Esophagus squamous epithelium (tissue), 5 donors: ENCODE data around the gene TNIK. TPM values are rescaled to one million over a fixed set of nuclear protein-coding genes. Genes with fewer than 3 reads are reported as not detected.
A peak's percentile ranks its signal among the peaks of the same experiment; 100 is the strongest.

ENCODE experiments used
- DNase-seq: peaks from one replicate; lab custom pipeline; 2025; lab: John Stamatoyannopoulos, UW
- H3K27ac ChIP-seq, 4 donors: fragments of 200-600 bp; sonication (generic); one replicate each; pipeline ENCODE4 v1.5.1; 2016 to 2019; ENCODE audit warnings: mild to moderate bottlenecking in 1 of 4
- H3K27me3 ChIP-seq, 4 donors: fragments of 200-600 bp; sonication (generic); 1 replicate in 3 of 4; 2 replicates in 1 of 4; pipeline versions ENCODE4 v1.5.1 to v1.6.0; 2017 to 2021; ENCODE audit warnings: antibody characterized with exemption in 1 of 4
- H3K36me3 ChIP-seq, 3 donors: fragments of 200-600 bp; sonication (generic); one replicate each; pipeline ENCODE4 v1.5.1; 2016 to 2019
- H3K4me1 ChIP-seq, 3 donors: fragments of 200-600 bp; sonication (generic); one replicate each; pipeline ENCODE4 v1.5.1; 2017 to 2019
- H3K4me3 ChIP-seq, 4 donors: fragments of 200-600 bp; sonication (generic); 1 replicate in 3 of 4; 2 replicates in 1 of 4; pipeline ENCODE4 v1.5.1; 2016 to 2019; ENCODE audit warnings: mild to moderate bottlenecking in 2 of 4, moderate library complexity in 1 of 4
- H3K9me3 ChIP-seq, 3 donors: fragments of 200-600 bp; sonication (generic); one replicate each; pipeline ENCODE4 v1.5.1; 2016 to 2019
- POLR2A ChIP-seq, 4 donors: fragments of 450-650 bp; IDR thresholded peaks; one replicate each; pipeline ENCODE4 v1.6.1; 2017; ENCODE audit warnings: antibody characterized with exemption in 4 of 4, mild to moderate bottlenecking in 4 of 4, moderate library complexity in 3 of 4
- WGBS, 2 donors: methylation state at CpG; one replicate each; pipeline ENCODE4 v1.1.5; 2018; 5-methylcytosine and 5-hydroxymethylcytosine counted together
- intact Hi-C: fragments of 100-400 bp; cut with DNase I; formaldehyde crosslinking; loops from one replicate; pipeline ENCODE4 v1.15.0; 2022
- total RNA-seq, 4 donors: library from RNA; depleted of rRNA; stranded (reverse); fragments of >200 nt; gene quantifications; one replicate each; pipeline ENCODE4 v1.1.0, GENCODE V29; 2016
- TF ChIP-seq, protein P1 (sequence below), 6 experiments: fragments of 450-650 bp in 4 of 6; fragments of 200-600 bp in 2 of 6; sonication (generic) in 2 of 6; IDR thresholded peaks; one replicate each; pipeline ENCODE4 v1.5.1; 2016 to 2019; ENCODE audit warnings: antibody characterized with exemption in 6 of 6, mild to moderate bottlenecking in 4 of 6, moderate library complexity in 4 of 6
- donor health status: DM: yes; HTN: yes; CAD: no.

The TNIK gene
- total RNA-seq, 4 donors from 2014 or later = 2.2 to 11.6 (median 4.7) TPM

DNA sequence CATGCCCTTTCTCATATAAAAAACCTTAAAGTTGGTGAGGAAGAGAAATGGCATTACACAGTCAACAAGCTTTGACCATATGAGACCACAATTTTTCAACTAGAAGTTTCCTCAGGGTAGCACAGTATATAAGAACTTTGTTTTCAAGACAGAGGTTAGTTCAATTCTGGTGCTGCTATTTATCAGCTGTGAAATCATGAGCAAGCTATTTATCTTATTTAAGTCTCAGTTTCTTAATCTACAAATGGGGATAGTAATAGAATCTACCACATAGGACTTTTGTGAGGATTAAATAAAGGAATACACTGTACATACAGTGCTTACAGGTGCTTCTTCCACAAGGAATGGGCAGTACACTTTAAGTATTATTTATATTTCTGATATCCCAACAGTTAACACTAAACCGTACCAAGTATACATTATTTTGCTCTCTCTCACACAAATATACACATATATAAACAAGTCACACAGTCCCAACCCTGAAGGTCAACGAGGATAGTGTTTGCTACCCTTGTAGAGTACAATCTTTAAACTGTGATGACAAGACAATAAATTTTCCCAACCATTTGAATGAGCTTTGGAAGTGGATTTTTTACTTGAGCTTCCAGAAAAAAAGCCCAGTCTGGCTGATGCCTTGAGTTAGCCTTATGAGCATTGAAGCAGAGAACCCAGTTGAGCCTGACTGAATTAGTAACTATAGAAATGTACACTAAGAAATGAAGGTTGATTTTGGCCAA lies 178.8 kb downstream of the TNIK start:
- H3K4me1 ChIP-seq = peaks cover 0 to 51% (median 12%) of the 10 kb centered on the region in 3 donors
- H3K27me3 ChIP-seq = no peaks in the 10 kb centered on the region
- H3K4me3 ChIP-seq = no peak overlapping the region
- TF ChIP-seq, protein P1, sequence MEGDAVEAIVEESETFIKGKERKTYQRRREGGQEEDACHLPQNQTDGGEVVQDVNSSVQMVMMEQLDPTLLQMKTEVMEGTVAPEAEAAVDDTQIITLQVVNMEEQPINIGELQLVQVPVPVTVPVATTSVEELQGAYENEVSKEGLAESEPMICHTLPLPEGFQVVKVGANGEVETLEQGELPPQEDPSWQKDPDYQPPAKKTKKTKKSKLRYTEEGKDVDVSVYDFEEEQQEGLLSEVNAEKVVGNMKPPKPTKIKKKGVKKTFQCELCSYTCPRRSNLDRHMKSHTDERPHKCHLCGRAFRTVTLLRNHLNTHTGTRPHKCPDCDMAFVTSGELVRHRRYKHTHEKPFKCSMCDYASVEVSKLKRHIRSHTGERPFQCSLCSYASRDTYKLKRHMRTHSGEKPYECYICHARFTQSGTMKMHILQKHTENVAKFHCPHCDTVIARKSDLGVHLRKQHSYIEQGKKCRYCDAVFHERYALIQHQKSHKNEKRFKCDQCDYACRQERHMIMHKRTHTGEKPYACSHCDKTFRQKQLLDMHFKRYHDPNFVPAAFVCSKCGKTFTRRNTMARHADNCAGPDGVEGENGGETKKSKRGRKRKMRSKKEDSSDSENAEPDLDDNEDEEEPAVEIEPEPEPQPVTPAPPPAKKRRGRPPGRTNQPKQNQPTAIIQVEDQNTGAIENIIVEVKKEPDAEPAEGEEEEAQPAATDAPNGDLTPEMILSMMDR (IDR thresholded peaks at IDR 0.05) = no peak
- no peak for TF ChIP-seq POLR2A (IDR thresholded peaks at IDR 0.05)
- no peaks in the 10 kb centered on the region for H3K9me3 ChIP-seq
- no peaks in the 10 kb centered on the region for H3K36me3 ChIP-seq
- H3K27ac ChIP-seq = peak overlapping the region in 2 of 4 donors; percentile 51 to 78
- WGBS, 2 donors = 64 to 75% methylated on average over 2 of the region's 2 CpGs
- DNase-seq = no peak
- intact Hi-C loops = no loop called here

DNA sequence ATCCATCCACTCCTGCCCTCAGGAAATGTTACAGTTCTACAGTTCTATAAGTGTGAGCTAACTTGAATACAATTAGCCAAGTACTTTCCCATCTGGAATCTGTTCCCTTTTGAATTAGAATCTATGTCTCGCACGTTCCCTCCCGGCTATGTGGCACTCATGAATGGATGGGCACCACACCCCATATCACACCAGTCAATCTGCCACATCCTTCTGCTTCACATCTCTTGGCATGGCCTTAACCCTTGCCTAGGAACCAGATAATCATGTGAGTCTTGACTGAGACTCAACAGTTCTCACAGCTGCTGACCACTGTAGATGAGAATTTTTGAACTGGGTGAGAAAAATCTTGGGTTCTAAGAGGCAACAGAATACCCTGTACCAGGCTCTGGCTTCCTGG lies 180.2 kb downstream of the TNIK start:
- Histone ChIP-seq H3K36me3 (no peaks in the 10 kb centered on the region), H3K4me1 (peaks cover 0 to 45% (median 12%) of the 10 kb centered on the region in 3 donors), H3K4me3 (no peak overlapping the region), H3K9me3 (no peaks in the 10 kb centered on the region), H3K27me3 (no peaks in the 10 kb centered on the region), H3K27ac (no peak overlapping the region)
- no peak for TF ChIP-seq POLR2A (IDR thresholded peaks at IDR 0.05)
- TF ChIP-seq, protein P1 (IDR thresholded peaks at IDR 0.05) = no peak
- intact Hi-C loops = no loop called here
- 40 to 79% methylated on average over 3 of the region's 3 CpGs for WGBS, 2 donors
- DNase-seq = no peak

- H3K27ac ChIP-seq = peak overlapping the region in 1 of 4 donors; percentile 17
- intact Hi-C loops = no loop called here
- TF ChIP-seq POLR2A (IDR thresholded peaks at IDR 0.05) = no peak
Observed at GRCh38 chr3:171278299-171278590, 182.0 kb downstream of the TNIK start.

GRCh38 chr3:171277456-171278298 lies 182.5 kb downstream of the TNIK start:
- Histone ChIP-seq H3K4me1 (peaks cover 0 to 26% (median under 1%) of the 10 kb centered on the region in 3 donors), H3K27me3 (no peaks in the 10 kb centered on the region), H3K9me3 (no peaks in the 10 kb centered on the region), H3K36me3 (no peaks in the 10 kb centered on the region), H3K4me3 (no peak overlapping the region), H3K27ac (peak overlapping the region in 2 of 4 donors; percentile 31 to 47)
- TF ChIP-seq, protein P1 (IDR thresholded peaks at IDR 0.05) = no peak
- no peak for TF ChIP-seq POLR2A (IDR thresholded peaks at IDR 0.05)
- DNase-seq = no peak
- WGBS, 2 donors = 72 to 86% methylated on average over 5 of the region's 5 CpGs
- intact Hi-C loops = no loop called here

More at GRCh38 chr3:171278299-171278590, 182.0 kb downstream of the TNIK start:
- no peak for DNase-seq
- Histone ChIP-seq H3K36me3 (no peaks in the 10 kb centered on the region), H3K9me3 (no peaks in the 10 kb centered on the region), H3K4me1 (peaks cover 0 to 31% (median 6%) of the 10 kb centered on the region in 3 donors), H3K4me3 (no peak overlapping the region), H3K27me3 (no peaks in the 10 kb centered on the region)

DNA sequence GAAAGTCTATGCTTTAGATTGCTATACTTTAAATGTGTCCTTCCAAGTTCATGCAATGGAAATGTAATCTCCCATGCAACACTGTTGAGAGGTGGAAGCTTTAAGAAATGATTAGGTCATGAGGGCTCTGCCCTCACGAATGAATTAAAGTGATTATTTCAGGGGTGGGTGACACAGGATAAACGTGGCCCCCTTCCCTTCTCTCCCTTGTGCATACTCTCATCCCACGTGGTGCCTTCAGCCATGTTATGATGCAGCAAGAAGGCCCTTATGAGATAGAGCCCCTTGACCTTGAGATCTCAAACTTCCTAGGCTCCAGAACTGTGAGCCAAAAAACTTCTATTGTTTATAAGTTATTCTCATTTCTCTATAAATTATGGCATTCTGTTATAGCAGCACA lies 183.3 kb downstream of the TNIK start:
- Histone ChIP-seq H3K9me3 (no peaks in the 10 kb centered on the region), H3K4me1 (peaks cover 0 to 21% (median 0%) of the 10 kb centered on the region in 3 donors), H3K36me3 (no peaks in the 10 kb centered on the region), H3K27ac (peak overlapping the region in 2 of 4 donors; percentile 17 to 34), H3K4me3 (no peak overlapping the region), H3K27me3 (no peaks in the 10 kb centered on the region)
- intact Hi-C loops = no loop called here
- WGBS, 2 donors = 65 to 87% methylated on average over 3 of the region's 3 CpGs
- DNase-seq = no peak
- TF ChIP-seq, protein P1 (IDR thresholded peaks at IDR 0.05) = no peak
- TF ChIP-seq POLR2A (IDR thresholded peaks at IDR 0.05) = no peak
